GM12892 (cell line): ENCODE measurements around the gene CIT.

Experiments used
- POLR2A ChIP-seq: IDR thresholded peaks from 2 replicates; pipeline ENCODE4 v1.6.1; 2011; ENCODE audit warnings: low read depth, low read length, control low read depth
- POLR2AphosphoS5 ChIP-seq: IDR thresholded peaks from 2 replicates; pipeline ENCODE4 v1.6.1; 2011; ENCODE audit warnings: low read depth, low read length, control low read depth

DNA sequence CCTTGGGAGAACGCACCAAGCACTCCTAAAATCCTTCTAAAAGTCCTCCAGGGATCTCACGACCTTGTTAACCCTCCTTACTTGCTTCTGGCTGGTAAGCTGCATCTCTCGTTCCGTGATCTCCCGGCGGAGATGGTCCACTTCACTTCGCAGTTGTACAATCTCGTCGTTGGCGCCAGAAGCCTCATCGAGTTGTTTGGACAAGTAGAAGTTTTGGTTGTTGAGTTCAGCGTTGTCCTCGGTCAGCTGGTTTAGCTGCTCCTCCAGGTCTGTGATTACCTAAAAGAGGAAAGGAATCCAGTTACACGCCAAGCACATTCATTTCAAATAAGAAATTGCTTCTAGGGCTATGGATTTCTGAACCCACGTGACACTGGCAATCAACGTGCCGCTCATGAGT is 142.0 kb downstream of the CIT start:
- TF ChIP-seq POLR2A, result no peak
- TF ChIP-seq POLR2AphosphoS5, result no peak
